Astrocyte of the spinal cord (primary cell): ENCODE results near the gene TNNC2.
"Not testable (repeated sequence)": the region's sequence is repeated elsewhere in the genome, so short reads cannot be mapped to it uniquely, and the experiment has no call there.

ENCODE experiments used
- DNase-seq: peaks from one replicate; pipeline ENCODE4 v3.0.0; 2011; ENCODE audit warnings: low read depth, low spot score
- H3K4me3 ChIP-seq: 2 replicates; pipeline ENCODE4 v1.5.1; 2011; ENCODE audit warnings: low read depth, mild to moderate bottlenecking, low read length, moderate library complexity
- in situ Hi-C: cut with HindIII; loops from 2 replicates; pipeline ENCODE4 v1.10.0; 2017; ENCODE audit warnings: low sequenced_read_pairs
- TF ChIP-seq, protein P1 (sequence below): IDR thresholded peaks from 2 replicates; pipeline ENCODE4 v1.5.1; 2012; ENCODE audit warnings: low read depth, mild to moderate bottlenecking, low read length, inconsistent platforms

The TNNC2 gene

DNA sequence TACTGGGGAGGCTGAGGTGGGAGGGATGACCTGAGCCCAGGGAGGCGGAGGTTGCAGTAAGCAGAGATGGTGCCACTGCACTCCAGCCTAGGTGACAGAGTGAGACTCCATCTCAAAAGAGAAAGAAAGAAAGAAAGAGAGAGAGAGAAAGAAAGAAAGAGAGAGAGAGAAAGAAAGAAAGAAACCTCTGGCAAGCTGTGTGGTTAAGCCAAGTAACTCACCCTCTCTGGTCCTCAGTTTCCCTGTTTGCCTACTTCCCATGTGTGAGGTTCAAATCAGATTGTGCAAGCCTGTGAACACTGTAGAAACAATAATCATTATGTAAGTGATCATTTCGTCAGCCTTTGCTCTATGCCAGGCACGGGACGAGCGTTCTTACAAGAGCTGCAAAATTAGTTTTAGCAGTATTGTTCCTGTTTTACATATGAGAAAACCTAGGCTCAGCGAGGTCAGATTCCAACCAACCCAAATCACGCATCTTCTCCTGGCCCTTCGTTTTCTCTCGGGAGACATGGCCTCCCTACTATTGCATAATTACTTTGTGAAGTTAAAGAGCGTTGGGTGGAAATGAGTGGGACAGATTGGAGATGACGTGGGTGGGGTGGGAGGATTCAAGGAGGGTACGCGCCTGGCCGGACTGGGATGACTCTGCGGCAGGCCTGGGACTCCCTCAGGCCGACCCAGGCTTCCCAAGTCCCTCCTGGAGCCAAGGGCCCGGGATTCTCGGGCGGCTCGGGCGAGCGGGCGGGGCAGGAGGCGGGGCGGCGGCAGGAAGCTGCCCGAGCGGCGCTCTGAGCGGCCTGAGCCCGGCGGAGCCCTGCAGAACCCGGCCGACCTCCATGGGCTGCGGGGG lies 6.1 kb upstream of the TNNC2 start, which contains the start of gene SNX21:
Gene SNX21 (plus strand): TSS at position 770 of the 853 bp plus-strand sequence. CDS start 121 bp downstream, outside the sequence.
- TF ChIP-seq, protein P1, sequence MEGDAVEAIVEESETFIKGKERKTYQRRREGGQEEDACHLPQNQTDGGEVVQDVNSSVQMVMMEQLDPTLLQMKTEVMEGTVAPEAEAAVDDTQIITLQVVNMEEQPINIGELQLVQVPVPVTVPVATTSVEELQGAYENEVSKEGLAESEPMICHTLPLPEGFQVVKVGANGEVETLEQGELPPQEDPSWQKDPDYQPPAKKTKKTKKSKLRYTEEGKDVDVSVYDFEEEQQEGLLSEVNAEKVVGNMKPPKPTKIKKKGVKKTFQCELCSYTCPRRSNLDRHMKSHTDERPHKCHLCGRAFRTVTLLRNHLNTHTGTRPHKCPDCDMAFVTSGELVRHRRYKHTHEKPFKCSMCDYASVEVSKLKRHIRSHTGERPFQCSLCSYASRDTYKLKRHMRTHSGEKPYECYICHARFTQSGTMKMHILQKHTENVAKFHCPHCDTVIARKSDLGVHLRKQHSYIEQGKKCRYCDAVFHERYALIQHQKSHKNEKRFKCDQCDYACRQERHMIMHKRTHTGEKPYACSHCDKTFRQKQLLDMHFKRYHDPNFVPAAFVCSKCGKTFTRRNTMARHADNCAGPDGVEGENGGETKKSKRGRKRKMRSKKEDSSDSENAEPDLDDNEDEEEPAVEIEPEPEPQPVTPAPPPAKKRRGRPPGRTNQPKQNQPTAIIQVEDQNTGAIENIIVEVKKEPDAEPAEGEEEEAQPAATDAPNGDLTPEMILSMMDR, result no peak
- peak within 1 kb of the TSS; percentile 67 for H3K4me3 ChIP-seq
- in situ Hi-C loops, result no loop called here
- peak; percentile 92 for DNase-seq

GRCh38 chr20:45832619-45833018 lies 5.5 kb upstream of the TNNC2 start:
- in situ Hi-C loops, result no loop called here
- H3K4me3 ChIP-seq, result no peak overlapping the region
- TF ChIP-seq, protein P1, result no peak
- no peak for DNase-seq

DNA sequence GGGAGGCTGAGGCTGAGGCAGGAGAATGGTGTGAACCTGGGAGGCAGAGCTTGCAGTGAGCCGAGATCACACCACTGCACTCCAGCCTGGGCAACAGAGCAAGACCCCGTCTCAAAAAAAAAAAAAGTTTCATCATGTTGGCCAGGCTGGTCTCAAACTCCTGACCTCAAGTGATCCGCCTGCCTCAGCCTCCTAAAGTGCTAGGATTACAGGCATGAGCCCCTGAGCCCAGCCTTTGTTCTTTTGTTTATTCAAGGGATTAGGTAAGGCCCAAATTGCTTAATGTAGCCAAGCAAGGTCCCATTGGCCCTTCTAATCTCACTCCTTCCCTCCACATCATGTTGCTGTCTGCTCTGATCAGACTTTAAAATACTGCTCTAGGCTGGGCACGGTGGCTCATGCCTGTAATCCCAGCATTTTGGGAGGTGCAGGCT lies 2.6 kb upstream of the TNNC2 start:
- H3K4me3 ChIP-seq, in situ Hi-C loops, DNase-seq: not testable (repeated sequence)

DNA sequence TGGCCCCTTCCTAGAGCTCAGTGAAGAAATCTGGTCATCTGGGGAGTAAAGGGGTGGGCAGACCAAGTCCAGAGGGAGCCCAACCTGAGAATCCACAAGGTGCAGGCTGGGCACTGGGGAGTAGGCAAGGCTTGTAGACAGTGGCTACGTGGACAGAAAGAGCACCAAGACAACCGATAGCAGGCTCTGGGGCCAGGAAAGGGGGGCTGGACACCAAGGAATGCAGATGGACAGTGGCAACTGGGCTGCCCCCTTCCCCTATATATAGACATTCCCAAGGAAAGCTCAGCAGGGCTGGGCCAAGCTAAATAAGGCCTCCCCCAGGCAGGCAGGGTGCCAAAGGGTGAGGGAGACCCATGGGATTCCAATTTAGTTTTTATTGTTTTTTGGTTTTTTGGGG lies 1.5 kb upstream of the TNNC2 start:
- DNase-seq, result no peak
- in situ Hi-C loops, result no loop called here
- TF ChIP-seq, protein P1, result no peak
- no peak overlapping the region for H3K4me3 ChIP-seq

DNA sequence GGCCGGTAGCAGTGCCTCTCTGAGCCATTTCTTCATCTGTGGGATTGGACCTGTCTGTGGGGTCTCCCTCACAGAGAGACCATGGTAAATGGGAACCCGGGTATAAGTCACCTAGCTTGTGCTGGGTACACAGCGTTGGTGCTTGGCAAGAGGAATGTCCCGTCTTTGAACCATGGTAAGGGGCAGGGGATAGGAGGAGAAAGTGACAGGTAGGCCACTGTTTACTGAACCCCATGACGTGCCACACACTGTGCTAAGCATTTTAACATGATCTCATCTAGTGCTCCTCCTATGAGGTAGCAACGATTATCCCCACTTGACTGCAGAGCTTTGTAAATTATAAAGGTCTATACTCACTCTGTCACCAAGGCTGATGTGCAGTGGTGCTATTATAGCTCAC lies 600 bp upstream of the TNNC2 start:
- DNase-seq, result no peak
- TF ChIP-seq, protein P1, result no peak
- in situ Hi-C loops, result no loop called here
- no peak overlapping the region for H3K4me3 ChIP-seq

GRCh38 chr20:45826381-45827019 lies 612 bp downstream of the TNNC2 start:
- H3K4me3 ChIP-seq, result no peak overlapping the region
- in situ Hi-C loops, result no loop called here
- TF ChIP-seq, protein P1, result no peak
- DNase-seq, result peak; percentile 65
